ENCODE data around the gene CCDC188.

The CCDC188 gene

DNA sequence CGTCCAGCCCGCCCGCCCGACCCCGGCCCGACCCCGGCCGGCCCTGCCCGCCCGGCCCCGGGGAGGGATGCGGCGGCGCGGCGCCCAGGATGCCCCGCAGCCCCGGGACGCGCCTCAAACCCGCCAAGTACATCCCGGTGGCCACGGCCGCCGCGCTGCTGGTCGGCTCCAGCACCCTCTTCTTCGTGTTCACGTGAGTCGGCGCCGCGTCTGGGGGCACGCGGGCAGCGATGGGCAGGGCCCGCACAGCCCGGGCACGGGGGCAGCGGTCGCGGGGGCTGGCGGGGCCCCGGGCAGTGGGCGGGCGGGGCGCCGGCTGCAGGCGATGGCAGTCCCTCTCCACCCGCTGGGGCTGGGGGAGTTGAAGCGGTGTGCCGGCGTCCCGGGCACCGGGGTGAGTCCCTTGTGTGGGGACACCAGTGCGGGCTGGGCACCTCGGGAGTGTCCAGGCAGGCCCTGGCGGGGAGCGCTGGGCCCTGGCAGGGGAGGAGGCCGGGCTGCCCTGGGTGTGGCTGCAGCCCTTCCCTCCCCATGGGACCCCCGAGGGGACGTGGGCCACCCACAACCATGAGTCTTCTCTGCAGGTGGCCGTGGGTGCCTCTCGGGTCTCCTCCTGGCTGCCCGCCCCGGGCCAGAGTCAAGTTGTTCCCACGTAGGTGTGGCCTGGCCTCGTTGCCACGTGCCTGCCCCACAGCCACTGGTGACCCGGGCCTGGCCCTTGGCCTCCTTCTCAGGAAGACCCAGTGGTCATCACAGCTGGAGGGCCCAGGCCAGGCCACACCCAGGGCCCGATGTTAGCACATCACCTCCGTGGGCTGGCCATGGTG is 18.8 kb downstream of the CCDC188 start:
- no peak for DNase-seq

- no peak for DNase-seq
Observed at GRCh38 chr22:20131597-20131858, 19.3 kb downstream of the CCDC188 start, which contains the start of gene ZDHHC8. ZDHHC8 (plus strand) TSS chr22:20131804; CDS start chr22:20131948, 144 bp downstream.

GRCh38 chr22:20130731-20131596 is 19.9 kb downstream of the CCDC188 start:
- peak; percentile 72 for DNase-seq

- no peak for DNase-seq
Observed at GRCh38 chr22:20130319-20130718, 20.5 kb downstream of the CCDC188 start.

GRCh38 chr22:20129747-20130014 is 21.2 kb downstream of the CCDC188 start:
- no peak for DNase-seq

- DNase-seq, result no peak
Observed at GRCh38 chr22:20128902-20129746, 21.7 kb downstream of the CCDC188 start.

GRCh38 chr22:20128619-20128901 is 22.3 kb downstream of the CCDC188 start:
- no peak for DNase-seq

DNA sequence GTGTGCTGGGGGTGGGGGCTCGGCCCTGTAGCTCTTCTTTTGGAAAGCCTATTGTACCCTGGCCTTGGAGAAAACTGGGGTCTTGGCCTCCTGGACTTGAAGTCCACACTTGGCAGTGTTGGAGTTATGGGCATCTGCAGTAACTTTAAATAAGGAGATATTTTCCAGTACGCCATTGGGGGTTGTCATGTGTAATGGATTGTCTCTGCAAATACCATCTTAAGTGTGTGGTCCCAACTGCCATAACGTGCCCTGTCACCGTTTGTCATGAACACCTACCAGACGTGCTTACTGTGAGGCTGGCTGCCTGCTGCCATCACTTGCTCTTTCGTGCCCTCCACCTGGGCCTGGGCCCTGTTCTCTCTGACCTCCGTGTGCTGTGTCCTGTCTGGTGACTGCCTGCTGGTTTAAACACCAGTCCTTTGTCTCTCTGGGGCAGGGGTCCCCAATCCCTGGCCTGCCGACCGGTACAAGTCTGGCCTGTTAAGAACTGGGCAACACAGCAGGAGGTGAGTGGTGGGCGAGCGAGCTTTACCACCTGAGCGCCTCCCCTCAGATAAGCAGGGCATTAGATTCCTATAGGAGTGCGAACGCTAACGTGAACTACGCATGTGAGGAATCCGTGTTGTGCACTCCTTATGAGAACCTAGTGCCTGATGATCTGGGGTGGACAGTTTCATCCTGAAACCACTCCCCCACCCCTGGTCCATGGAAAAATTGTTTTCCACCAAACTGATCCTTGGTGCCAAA is 22.8 kb downstream of the CCDC188 start:
- no peak for DNase-seq

DNA sequence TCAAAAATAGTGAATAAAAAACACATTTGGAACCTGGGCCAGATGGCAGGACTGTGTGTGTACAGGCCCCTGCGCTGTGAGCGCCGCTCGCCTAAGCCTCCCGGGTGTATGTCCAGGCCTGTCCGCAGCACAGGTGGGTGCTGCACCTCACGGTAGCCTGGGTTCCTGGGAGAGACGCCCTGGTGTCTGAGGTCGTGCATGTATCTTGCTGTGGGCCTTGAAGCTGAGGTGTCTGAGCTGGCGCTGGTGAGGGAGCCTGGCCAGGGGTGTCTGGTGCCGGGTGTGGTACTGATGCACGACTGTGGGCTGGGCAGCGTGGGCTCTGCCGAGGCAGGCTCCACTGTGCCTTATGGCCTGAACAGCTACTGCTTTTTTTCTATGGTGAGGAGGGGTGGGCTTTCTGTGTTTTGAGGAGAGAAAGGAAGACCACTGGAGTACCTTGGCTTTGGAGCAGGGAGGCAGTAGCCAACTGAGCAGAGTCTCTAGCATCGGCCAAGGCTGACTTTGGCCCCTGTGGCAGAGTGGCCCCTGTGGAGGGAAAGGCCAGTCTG is 23.5 kb downstream of the CCDC188 start:
- DNase-seq, result no peak

GRCh38 chr22:20126284-20127029 is 24.4 kb downstream of the CCDC188 start:
- DNase-seq, result no peak

GRCh38 chr22:20125201-20126174 is 25.4 kb downstream of the CCDC188 start:
- DNase-seq, result no peak

DNA sequence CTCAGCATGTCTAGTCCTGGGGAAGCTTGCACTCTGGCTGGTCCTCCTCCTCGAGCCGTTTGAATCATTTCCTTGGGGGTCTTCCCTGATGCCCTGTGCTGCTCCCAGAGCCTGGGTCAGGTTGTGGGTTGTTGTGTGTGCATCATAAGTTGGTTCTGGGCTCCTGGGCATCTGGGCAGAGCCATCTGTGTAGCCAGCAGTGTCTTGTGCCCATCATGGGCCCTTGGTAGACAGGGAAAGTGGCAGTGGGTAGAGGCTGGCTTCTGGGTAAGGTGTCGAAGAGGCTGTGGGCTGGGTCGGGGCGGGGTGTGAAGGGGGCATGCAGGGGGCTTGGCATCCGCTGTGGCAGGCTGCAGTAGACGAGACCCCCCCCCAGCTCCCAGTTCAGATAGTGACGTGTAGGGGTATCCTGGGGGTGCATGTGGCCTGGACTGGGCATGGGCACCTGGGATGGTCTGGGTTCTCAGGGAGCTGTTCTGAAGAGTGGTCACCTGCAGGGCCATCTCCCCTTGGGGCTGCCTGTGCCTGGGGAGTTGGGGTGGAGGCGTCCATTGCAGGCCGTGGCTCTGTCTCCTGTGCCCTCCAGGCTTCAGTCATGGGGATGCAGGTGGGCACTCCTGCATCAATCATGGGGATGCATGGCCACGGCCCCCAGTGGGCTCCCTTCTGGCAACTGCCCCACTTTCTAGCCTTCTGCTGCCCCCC is 26.6 kb downstream of the CCDC188 start:
- no peak for DNase-seq

DNA sequence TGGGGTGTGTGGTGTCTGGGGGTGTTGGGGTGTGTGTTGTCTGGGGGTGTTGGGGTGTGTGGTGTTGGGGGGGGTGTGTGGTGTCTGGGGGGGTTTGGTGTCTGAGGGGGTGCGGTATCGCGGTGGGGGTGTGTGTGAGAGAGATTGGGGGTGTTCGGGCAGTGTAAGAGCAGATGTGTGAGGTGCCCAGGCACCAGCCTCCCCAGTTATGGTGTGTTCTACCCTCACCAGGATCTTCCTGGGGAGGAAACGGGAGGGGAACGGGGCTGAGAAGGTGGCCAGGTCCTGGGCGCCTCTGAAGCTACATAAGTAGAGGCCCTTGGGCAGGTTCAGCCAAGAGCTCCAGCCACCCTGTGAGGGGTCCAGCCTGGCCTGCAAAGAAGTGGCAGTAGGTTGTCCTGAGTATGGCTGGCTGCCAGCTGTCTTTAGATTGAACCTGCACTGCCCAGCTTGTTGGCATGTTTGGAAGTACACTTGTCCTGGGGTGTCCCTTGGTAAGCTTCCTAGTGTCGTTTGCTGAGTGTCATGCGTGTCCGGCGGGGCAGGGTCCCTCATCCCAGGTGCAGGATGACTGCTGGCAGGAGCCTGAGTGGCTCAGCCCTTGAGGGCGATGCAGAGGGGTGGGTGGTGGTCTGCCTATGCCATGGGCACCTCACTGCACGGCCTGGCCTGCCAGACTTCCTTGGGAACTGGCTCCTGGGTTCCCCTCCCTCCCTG is 27.3 kb downstream of the CCDC188 start:
- no peak for DNase-seq

DNA sequence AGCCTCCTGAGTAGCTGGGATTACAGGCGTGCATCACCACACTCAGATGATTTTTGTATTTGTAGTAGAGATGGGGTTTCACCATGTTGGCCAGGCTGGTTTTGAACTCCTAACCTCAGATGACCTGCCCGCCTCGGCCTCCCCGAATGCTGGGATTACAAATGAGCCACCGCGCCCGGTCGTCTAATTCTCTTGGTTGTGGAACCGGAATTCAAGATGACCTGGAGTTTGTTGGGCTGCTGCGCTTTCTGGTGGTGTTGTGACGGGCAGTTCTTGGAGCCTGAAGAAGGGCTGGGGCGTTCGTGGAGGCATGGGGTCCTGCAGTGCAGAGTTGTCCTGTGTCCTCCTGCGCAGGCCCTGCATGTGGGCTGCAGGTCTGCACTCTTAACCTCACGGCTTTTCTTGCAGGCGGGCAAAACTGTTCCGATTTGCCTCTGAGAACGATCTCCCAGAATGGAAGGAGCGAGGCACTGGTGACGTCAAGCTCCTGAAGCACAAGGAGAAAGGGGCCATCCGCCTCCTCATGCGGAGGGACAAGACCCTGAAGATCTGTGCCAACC is 28.9 kb downstream of the CCDC188 start:
- DNase-seq, result no peak

- no peak for DNase-seq
Observed at GRCh38 chr22:20118300-20119020, 32.4 kb downstream of the CCDC188 start.

DNA sequence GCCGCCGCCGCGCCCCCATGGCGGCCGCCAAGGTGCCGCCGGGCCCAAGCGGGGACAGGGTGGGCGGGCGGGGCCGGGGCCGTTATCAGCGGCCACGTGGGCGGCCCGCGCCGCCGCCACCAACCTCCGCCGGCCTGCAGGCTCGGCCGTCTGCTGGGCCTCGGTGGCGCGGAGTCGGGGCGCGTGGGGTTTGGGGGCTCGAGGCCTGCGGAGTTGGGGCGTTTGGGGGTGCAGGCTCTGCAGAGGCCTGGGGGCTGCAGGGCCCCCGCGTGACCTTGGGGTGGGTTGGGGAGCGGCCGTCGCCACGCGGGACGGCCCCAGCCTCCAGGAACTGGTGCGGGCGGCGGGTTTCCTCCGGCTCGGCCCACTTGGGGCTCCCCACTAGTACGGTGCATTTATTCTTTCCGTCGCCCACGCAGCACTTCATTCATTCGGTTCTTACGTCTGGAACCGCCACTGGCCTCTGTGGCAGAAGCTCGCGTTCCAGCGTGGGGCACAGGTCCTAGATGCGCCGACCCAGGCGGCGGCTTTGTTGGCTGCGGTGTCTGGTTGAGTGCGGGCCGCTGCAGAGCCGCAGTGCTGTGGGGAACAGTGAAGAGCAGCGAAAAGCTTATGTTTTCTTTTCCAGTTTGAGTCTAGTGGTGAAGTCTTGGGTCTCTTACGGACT is 33.1 kb downstream of the CCDC188 start:
- DNase-seq, result peak; percentile 61

- peak; percentile 98 for DNase-seq
Observed at GRCh38 chr22:20116951-20117632, 33.8 kb downstream of the CCDC188 start, which contains the start of gene TRMT2A. TRMT2A (minus strand) TSS chr22:20117226; CDS start chr22:20116906, 320 bp downstream.
